ENCODE results near the gene OR7C2. TPM values are rescaled to one million over a fixed set of nuclear protein-coding genes. Genes with fewer than 3 reads are reported as not detected.

The OR7C2 gene
- not detected in 2 replicates for total RNA-seq

GRCh38 chr19:14941189-14941588 lies at the start of gene OR7C2:
Gene OR7C2 (plus strand): TSS chr19:14941489. CDS start chr19:14941489, 0 bp downstream.

GRCh38 chr19:14979476-14980255 lies 38.4 kb downstream of the OR7C2 start, which contains the start of gene SLC1A6:
Gene SLC1A6 (minus strand): TSS chr19:14979864. CDS start chr19:14972910, 6,954 bp downstream.

Other genes with a start within 250 kb of the OR7C2 start
- 1.3 and 1.7 TPM in 2 replicates for gene ADGRE2, start 162.9 kb upstream of the OR7C2 start, total RNA-seq
- not detected in 2 replicates for gene OR7A5, start 106.3 kb upstream of the OR7C2 start, total RNA-seq
- gene OR7C1, start 106.3 kb upstream of the OR7C2 start, total RNA-seq, result not detected in 2 replicates
- gene OR7A10, start 92.6 kb upstream of the OR7C2 start, total RNA-seq, result not detected in 2 replicates
- not detected in 2 replicates for gene OR7A17, start 55.4 kb upstream of the OR7C2 start, total RNA-seq
- gene SLC1A6, start 38.4 kb downstream of the OR7C2 start, total RNA-seq, result not detected in 2 replicates
- gene CASP14, start 108.0 kb downstream of the OR7C2 start, total RNA-seq, result not detected in 2 replicates
- not detected in 2 replicates for gene OR1I1, start 140.7 kb downstream of the OR7C2 start, total RNA-seq
- 56.2 and 60.7 TPM in 2 replicates for gene SYDE1, start 165.9 kb downstream of the OR7C2 start, total RNA-seq